Testis (tissue), 2 donors: Measurements from ENCODE around the gene ARFGEF3.

Source experiments
- CTCF ChIP-seq, 3 experiments: fragments of 450-650 bp in 2 of 3; fragments of 200-600 bp in 1 of 3; sonication (generic) in 1 of 3; IDR thresholded peaks; one replicate each; pipeline ENCODE4 v1.5.1; 2016 to 2019; ENCODE audit warnings: antibody characterized with exemption in 3 of 3, mild to moderate bottlenecking in 2 of 3, moderate library complexity in 1 of 3
- POLR2A ChIP-seq: fragments of 450-650 bp; IDR thresholded peaks from one replicate; pipeline ENCODE4 v1.6.1; 2017; ENCODE audit warnings: antibody characterized with exemption, mild to moderate bottlenecking, moderate library complexity

DNA sequence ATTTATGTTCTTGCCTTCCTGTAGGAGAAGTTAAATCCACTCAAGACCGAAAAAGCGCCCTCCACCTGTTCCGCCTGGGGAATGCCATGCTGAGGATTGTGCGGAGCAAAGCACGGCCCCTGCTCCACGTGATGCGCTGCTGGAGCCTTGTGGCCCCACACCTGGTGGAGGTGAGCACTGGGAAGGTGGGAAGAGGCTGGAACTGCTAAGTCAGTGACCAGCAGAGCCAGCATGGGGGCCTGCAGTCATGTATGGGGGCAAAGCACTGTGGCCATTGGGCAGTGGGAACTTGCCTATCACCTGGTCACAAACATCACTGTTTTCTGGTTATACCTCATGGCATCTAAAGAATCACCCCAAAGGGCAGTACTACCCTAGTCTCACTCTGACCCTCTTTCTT, 135.0 kb downstream of the ARFGEF3 start:
- TF ChIP-seq POLR2A (no peak), CTCF (IDR thresholded peaks at IDR 0.05) (no peak)
